Activated CD4-positive, alpha-beta T cell treated with anti-CD3 and anti-CD28 coated beads, Interleukin-2, Interleukin-4, amounts not matched to agents 100 ng/mL and 50 ng/mL, durations not matched to agents 16 hours and 8 hours (primary cell): ENCODE results near the gene RTP5.

ENCODE experiments used
- DNase-seq: peaks from one replicate; pipeline ENCODE4 v3.0.0-alpha.2; 2020; ENCODE audit warnings: low spot score

The RTP5 gene

GRCh38 chr2:241887806-241888522 is 18.4 kb downstream of the RTP5 start:
- no peak for DNase-seq

- DNase-seq: no peak
These were observed 19.1 kb downstream of the RTP5 start for GRCh38 chr2:241888641-241889040.

- no peak for DNase-seq
These were observed 21.2 kb downstream of the RTP5 start for GRCh38 chr2:241890524-241891235.

GRCh38 chr2:241891315-241891987 is 21.9 kb downstream of the RTP5 start:
- DNase-seq: no peak

- no peak for DNase-seq
These were observed 22.4 kb downstream of the RTP5 start for GRCh38 chr2:241891988-241892298.

- DNase-seq: no peak
These were observed 23.0 kb downstream of the RTP5 start for GRCh38 chr2:241892299-241893137.

GRCh38 chr2:241893265-241893664 is 23.7 kb downstream of the RTP5 start:
- DNase-seq: no peak

- no peak for DNase-seq
These were observed 24.6 kb downstream of the RTP5 start for GRCh38 chr2:241894056-241894641.

- DNase-seq: no peak
These were observed 25.3 kb downstream of the RTP5 start for GRCh38 chr2:241894681-241895426.

GRCh38 chr2:241895427-241895711 is 25.8 kb downstream of the RTP5 start:
- no peak for DNase-seq

- no peak for DNase-seq
These were observed 26.4 kb downstream of the RTP5 start for GRCh38 chr2:241895712-241896641.

GRCh38 chr2:241896746-241897201 is 27.2 kb downstream of the RTP5 start:
- no peak for DNase-seq

GRCh38 chr2:241897231-241897916 is 27.8 kb downstream of the RTP5 start:
- DNase-seq: no peak

- no peak for DNase-seq
These were observed 29.1 kb downstream of the RTP5 start for GRCh38 chr2:241898463-241899270.

GRCh38 chr2:241900251-241901017 is 30.9 kb downstream of the RTP5 start:
- DNase-seq: no peak

GRCh38 chr2:241901018-241901380 is 31.5 kb downstream of the RTP5 start:
- no peak for DNase-seq

- no peak for DNase-seq
These were observed 32.2 kb downstream of the RTP5 start for GRCh38 chr2:241901500-241902351.
